Measurements from ENCODE around the gene NDUFAF2.

The NDUFAF2 gene

DNA sequence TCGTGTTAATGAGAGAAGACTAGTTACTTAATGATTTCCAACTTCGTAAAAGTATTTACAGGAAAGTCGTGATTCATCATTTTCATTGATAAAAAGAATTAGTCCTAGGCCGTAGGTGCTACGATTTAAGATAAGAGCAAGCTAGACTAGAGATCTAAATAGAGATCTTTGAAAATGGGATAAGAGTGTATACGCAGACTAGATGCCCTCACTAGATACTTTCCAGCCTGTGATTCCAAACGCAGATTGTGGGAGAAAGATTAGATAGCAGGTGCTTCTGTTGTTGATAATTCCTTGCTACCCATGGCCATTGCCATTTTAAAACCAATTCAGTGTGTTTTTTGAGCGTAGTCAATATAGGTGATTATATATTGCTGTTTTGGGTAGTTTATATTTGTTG, 223.9 kb downstream of the NDUFAF2 start:
- Histone ChIP-seq H3K27ac (ENCODE audit: low read length) (no peak overlapping the region), H3K9ac (ENCODE audit: low read length) (no peak overlapping the region), H3K36me3 (replicated peaks; ENCODE audit: low read depth, low read length) (no peaks in the 10 kb centered on the region), H3K4me2 (ENCODE audit: low read length) (no peak overlapping the region), H3K79me2 (ENCODE audit: low read length) (peaks cover 4% of the 10 kb centered on the region), H3K27me3 (ENCODE audit: low read depth, low read length) (no peaks in the 10 kb centered on the region), H3K4me3 (ENCODE audit: low read length) (no peak overlapping the region), H4K20me1 (ENCODE audit: insufficient read depth, low read length) (no peaks in the 10 kb centered on the region), H3K9me3 (ENCODE audit: insufficient read depth, low read length) (no peaks in the 10 kb centered on the region), H2AFZ (ENCODE audit: low read depth, low read length) (no peak overlapping the region), H3K4me1 (ENCODE audit: low read length) (0 out of 2 replicates have a peak, but pooled peaks cover under 1% of the 10 kb centered on the region)
- TF ChIP-seq, protein P1, sequence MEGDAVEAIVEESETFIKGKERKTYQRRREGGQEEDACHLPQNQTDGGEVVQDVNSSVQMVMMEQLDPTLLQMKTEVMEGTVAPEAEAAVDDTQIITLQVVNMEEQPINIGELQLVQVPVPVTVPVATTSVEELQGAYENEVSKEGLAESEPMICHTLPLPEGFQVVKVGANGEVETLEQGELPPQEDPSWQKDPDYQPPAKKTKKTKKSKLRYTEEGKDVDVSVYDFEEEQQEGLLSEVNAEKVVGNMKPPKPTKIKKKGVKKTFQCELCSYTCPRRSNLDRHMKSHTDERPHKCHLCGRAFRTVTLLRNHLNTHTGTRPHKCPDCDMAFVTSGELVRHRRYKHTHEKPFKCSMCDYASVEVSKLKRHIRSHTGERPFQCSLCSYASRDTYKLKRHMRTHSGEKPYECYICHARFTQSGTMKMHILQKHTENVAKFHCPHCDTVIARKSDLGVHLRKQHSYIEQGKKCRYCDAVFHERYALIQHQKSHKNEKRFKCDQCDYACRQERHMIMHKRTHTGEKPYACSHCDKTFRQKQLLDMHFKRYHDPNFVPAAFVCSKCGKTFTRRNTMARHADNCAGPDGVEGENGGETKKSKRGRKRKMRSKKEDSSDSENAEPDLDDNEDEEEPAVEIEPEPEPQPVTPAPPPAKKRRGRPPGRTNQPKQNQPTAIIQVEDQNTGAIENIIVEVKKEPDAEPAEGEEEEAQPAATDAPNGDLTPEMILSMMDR (IDR thresholded peaks at IDR 0.05; ENCODE audit: low read depth, low read length), result no peak
- no peak for TF ChIP-seq EZH2phosphoT487 (IDR thresholded peaks at IDR 0.05; ENCODE audit: low read depth)

DNA sequence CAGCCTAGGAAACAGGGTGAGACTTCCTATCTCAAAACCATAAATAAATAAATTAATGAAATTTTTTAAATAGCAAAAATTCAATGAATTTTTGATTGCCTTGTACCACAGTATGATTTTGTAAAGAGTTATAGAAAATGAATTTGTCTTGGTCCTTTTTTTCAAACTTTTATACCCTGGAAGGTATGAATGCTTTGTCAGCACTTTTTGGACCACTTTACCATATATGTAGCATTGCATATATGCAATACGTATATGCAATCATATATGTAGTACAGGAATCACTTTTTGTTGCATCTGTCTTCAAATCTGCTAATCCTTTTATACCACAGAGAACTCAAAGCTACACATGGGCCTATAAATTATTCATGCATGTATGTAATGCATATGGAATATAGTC, 226.5 kb downstream of the NDUFAF2 start:
- Histone ChIP-seq H3K4me1 (ENCODE audit: low read length) (no peaks in the 10 kb centered on the region), H3K9ac (ENCODE audit: low read length) (no peak overlapping the region), H3K36me3 (replicated peaks; ENCODE audit: low read depth, low read length) (no peaks in the 10 kb centered on the region), H3K27me3 (ENCODE audit: low read depth, low read length) (no peaks in the 10 kb centered on the region), H2AFZ (ENCODE audit: low read depth, low read length) (no peak overlapping the region), H3K4me2 (ENCODE audit: low read length) (no peak overlapping the region), H3K79me2 (ENCODE audit: low read length) (no peaks in the 10 kb centered on the region), H4K20me1 (ENCODE audit: insufficient read depth, low read length) (no peaks in the 10 kb centered on the region), H3K4me3 (ENCODE audit: low read length) (no peak overlapping the region), H3K27ac (ENCODE audit: low read length) (no peak overlapping the region), H3K9me3 (ENCODE audit: insufficient read depth, low read length) (no peaks in the 10 kb centered on the region)
- TF ChIP-seq, protein P1 (IDR thresholded peaks at IDR 0.05; ENCODE audit: low read depth, low read length), result no peak
- TF ChIP-seq EZH2phosphoT487 (IDR thresholded peaks at IDR 0.05; ENCODE audit: low read depth), result no peak

DNA sequence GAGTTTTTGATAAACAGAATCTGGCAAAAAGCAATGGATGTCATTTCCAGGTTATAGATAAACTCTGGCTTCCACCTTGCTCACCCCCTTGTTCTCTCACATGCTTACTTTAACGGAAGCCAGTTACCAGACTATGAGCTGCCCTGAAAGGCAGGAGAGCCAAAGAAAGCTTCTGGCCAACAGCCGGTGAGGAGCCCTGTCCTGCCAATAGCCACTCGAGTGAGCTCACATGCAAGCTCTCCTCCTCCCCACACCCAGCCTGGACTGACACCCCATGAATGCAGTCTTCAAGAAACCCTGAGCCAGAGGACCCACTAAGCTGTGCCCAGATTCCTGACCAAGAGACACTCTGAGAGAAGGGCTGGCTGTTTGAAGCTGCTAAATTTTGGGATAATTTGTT, 231.6 kb downstream of the NDUFAF2 start:
- TF ChIP-seq, protein P1 (IDR thresholded peaks at IDR 0.05; ENCODE audit: low read depth, low read length), result no peak
- no peak for TF ChIP-seq EZH2phosphoT487 (IDR thresholded peaks at IDR 0.05; ENCODE audit: low read depth)

DNA sequence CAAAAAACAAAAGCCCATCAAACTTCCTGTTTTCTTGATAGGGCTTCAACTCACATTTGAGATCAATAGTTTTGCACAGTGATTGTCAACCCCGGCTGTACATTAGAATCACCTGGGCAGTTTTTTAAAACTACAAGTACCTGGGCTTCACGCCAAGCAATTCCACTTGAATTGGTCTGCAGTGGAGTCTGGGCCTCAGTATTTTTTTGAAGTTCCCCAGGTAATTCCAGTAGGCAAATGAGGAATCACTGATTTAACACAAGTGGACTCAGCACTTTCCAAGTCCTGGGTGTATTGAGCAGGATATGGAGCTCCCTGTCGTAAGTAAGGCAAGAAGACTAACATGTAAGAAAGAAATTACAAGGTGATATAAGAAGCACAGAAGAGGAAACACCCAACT, 232.1 kb downstream of the NDUFAF2 start:
- Histone ChIP-seq H3K27me3 (ENCODE audit: low read depth, low read length) (no peaks in the 10 kb centered on the region), H3K27ac (ENCODE audit: low read length) (no peak overlapping the region), H3K79me2 (ENCODE audit: low read length) (no peaks in the 10 kb centered on the region), H2AFZ (ENCODE audit: low read depth, low read length) (no peak overlapping the region), H3K36me3 (replicated peaks; ENCODE audit: low read depth, low read length) (no peaks in the 10 kb centered on the region), H3K4me1 (ENCODE audit: low read length) (peaks cover 9% of the 10 kb centered on the region), H3K4me3 (ENCODE audit: low read length) (no peak overlapping the region), H3K9me3 (ENCODE audit: insufficient read depth, low read length) (no peaks in the 10 kb centered on the region), H4K20me1 (ENCODE audit: insufficient read depth, low read length) (no peaks in the 10 kb centered on the region), H3K4me2 (ENCODE audit: low read length) (no peak overlapping the region), H3K9ac (ENCODE audit: low read length) (no peak overlapping the region)
- TF ChIP-seq EZH2phosphoT487 (IDR thresholded peaks at IDR 0.05; ENCODE audit: low read depth), result no peak
- TF ChIP-seq, protein P1 (IDR thresholded peaks at IDR 0.05; ENCODE audit: low read depth, low read length), result no peak

More for the DNA sequence above, 231.6 kb downstream of the NDUFAF2 start:
- Histone ChIP-seq H3K9me3 (ENCODE audit: insufficient read depth, low read length) (no peaks in the 10 kb centered on the region), H3K27ac (ENCODE audit: low read length) (no peak overlapping the region), H3K4me2 (ENCODE audit: low read length) (no peak overlapping the region), H3K27me3 (ENCODE audit: low read depth, low read length) (no peaks in the 10 kb centered on the region), H2AFZ (ENCODE audit: low read depth, low read length) (no peak overlapping the region), H3K36me3 (replicated peaks; ENCODE audit: low read depth, low read length) (no peaks in the 10 kb centered on the region), H3K9ac (ENCODE audit: low read length) (no peak overlapping the region), H3K79me2 (ENCODE audit: low read length) (no peaks in the 10 kb centered on the region), H3K4me1 (ENCODE audit: low read length) (peaks cover 9% of the 10 kb centered on the region), H4K20me1 (ENCODE audit: insufficient read depth, low read length) (no peaks in the 10 kb centered on the region), H3K4me3 (ENCODE audit: low read length) (no peak overlapping the region)
